Measurements from ENCODE around the gene GP2.

Gene GP2

GRCh38 chr16:20327444-20328041, at the start of gene GP2:
GP2 (minus strand) TSS chr16:20327513; CDS start chr16:20326431, 1,082 bp downstream.
- no peak for DNase-seq

DNA sequence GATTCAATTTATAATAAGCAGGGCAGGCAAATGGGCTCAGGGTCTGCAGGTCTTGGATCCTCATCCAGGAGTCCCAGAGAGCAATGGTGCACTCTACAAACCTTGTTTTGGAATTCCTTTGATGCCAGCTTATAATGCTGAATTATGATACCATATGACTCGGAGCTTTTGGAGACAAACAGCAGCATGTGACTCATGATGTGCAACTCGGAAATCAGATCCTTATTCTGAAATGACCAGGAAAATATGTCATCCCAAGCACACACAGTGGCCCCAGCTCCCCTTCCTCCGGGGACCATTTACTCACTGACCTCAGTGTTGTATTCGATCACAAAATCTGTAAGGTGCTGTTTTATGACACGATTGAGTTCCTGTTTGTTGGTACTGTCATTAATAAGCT, 45.4 kb upstream of the GP2 start:
- DNase-seq, result no peak

GRCh38 chr16:20369452-20370054, 42.2 kb upstream of the GP2 start:
- no peak for DNase-seq

DNA sequence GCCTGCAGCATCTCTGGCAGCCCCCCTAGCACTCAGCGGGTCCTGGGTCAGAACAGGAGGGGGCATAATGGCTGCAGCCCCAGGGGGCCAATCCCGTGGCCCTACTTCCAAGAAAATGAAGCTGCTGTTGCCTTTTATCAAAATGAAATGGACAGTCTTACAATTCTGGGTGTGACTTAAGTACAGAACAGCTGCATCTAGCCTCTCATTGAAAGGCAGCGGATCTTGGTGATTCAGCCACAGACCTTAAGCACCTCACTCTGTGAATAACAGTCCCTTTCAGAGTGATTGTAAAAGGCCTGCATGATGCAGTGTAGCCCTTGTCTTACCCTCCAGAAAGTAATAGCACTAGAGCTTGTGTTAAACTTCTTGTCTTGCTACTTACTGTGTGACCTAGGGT, 36.7 kb upstream of the GP2 start:
- DNase-seq, result no peak

DNA sequence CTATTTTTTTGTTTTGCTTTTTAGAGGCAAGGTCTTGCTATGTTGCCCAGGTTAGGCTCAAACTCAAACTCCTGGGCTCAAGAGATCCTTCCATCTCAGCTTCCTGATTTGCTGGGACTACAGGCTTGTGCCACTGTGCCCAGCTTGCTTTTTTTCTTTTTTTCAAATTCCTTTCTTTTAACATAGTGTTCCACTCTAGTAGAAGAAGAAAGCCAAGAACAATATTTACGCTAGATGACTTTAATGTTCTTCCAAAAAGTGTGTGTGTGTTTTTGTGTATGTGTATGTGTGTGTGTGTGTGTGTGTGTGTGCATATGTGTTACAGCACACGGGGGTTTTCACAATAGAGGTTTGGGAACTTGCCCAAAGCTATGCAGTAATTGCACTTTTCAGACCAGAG, 35.9 kb upstream of the GP2 start:
- DNase-seq, result no peak

DNA sequence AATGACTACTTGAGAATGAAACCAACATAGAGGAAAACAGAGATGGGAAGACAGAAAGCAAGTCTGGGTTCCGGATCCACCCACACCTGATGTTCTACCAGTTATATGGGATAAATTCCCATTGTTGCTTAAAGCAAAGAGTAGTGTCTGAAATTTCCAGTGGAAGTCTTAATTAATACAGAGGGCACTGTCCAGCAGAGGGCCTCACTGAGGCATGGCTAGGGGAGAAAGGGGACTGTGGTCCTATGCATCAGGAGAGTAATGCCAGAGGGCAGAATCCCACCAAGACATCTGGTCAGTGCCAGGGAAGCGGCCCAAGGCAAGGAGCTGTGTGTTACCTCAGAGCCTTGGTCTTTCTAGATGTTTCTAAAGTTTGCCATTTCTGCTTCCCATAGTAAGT, 32.7 kb upstream of the GP2 start:
- no peak for DNase-seq

DNA sequence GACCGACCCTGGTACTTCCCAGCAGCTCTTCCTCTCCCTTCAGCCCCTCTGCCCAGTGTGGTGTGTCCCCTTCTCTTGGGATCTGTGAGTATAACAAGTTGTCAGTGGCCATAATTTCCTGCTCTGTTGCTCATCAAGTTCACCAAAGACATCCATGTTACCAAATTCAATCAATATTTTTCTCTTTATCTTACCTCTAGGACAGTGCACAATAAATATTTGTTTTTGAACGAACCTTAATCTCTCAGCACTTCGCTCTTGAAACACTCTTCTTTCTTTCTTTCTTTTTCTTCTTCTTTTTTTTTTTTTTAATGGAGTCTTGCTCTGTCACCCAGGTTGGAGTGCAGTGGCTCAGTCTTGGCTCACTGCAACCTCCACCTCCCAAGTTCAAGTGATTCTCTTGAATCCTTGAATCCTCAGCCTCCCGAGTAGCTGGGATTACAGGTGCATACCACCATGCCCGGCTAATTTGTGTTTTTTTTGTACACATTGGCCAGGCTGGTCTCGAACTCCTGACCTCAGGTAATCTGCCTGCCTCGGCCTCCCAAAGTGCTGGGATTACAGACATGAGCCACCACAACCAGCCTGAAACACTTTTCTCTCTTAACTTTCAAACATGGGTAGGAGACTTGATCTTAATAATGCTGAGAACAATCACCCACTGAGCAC, 27.9 kb upstream of the GP2 start:
- DNase-seq, result no peak

- no peak for DNase-seq
These were observed 26.1 kb upstream of the GP2 start for GRCh38 chr16:20353379-20353778.

DNA sequence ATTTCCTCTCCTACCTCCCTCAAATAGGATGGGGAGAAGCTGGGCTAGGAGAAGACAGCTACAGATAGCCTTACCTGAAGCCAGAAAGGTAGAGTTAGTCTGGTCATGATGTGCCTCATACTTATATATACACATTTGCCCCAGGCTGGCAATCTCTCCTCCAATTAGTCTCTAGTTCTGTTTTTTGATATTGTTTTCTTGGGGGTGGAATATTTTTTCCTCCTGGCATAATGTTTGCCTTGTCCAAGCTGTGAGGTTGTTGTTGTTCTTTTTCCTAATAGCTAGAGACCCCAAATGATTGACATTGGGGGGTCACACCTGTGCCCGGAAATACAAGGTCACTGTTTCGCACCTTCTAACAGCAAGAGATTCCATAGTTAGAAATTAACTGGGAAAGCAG, 25.3 kb upstream of the GP2 start, which contains the start of gene UMOD:
Gene UMOD (minus strand): TSS at position 101 of the 400 bp plus-strand sequence. CDS start 1,978 bp downstream, outside the sequence.
- no peak for DNase-seq

- DNase-seq, result no peak
These were observed 22.3 kb upstream of the GP2 start for GRCh38 chr16:20349615-20350014.

- DNase-seq, result no peak
These were observed 21.3 kb upstream of the GP2 start for GRCh38 chr16:20348365-20349185.

DNA sequence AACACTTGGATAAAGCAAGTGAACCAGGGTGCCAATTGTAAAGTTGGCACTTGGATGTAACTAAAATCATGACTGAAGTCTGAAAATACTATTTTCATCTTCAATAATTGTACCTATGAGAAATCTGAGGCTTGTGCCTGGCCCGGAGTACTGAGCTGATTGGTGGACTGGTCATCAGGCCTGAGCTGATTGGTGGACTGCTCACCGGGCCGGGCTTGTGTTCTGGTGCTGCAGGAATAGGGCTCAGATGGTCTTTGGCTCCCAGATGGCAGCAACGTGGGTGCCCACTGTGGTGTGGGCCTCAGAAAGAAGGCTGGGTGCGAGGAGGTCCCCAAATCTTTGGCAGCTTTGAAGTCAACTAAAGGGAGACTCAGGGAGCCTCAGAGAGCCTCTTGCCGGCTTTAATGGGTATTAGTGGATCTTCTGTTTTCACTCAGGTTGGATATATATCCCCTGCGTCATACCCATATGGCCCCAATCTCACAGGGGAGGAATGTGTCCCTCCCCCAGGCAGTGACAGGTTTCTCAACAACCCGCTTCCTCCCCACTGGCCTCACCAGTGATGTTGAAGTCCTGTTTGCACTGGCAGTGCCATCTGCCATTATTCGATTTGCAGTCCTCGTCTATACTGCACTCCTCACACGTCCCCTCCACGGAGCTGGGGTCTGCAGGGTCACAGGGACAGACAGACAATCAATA, 20.5 kb upstream of the GP2 start:
- DNase-seq, result no peak

- no peak for DNase-seq
These were observed 17.3 kb upstream of the GP2 start for GRCh38 chr16:20344611-20345010.

DNA sequence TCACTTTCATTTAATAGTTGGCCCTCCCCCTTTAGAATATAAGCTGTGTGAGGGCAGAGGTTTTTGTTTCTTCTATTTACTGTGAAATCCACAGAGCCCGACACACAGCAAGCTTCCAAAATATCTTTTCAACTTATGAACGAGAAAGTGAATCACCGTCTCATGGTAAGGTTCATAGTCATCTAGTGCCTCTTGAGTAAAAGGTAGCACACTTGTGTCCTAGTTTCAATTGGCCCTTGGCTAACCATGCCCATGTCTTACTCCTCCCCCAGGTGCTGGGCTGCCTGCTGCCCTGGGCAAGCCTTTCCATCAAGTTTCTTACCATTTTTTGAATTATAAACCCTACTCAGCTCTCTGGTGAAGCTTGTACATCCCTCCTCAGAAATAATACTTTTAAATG, 12.4 kb upstream of the GP2 start:
- DNase-seq, result no peak

DNA sequence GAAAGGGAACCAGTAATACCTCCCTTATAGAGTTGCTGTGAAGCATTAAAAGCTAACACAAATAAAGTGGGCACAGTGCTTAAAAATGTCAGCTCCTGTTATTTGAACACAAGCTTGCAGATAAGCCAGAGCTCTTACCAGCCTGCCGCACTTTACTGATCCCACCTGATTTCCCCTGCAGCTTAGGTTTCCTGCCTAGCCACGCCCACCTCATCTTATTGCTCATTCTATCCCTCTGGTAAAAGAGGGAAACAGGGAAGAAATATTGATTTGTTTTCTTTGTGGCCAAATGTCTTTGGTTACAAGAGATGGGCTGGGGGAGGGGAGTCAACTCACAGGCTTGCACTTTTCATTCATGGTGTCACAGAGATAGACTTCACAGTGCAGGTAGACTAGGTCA, 9.6 kb upstream of the GP2 start:
- DNase-seq, result no peak

GRCh38 chr16:20334396-20334795, 7.1 kb upstream of the GP2 start:
- DNase-seq, result no peak

DNA sequence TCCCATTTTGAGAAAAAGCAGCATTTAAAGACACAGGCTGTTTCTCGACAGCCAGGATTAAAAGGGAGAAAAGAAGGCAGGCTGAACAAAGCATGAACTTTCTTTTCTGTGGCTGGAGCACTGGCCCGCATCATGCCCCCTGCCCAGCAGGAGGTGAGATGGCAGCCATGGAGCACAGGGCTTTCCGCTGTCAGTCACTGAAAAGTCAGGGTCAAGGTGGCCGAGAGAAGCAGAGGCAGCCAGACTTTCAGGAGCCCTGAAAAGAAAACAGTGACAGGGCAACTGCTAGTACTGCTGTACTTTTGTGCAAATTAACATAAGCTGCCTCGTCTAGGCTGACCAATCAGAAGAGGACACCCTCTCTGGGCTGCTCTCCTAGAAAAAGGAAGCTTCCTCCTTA, 5.8 kb upstream of the GP2 start:
- DNase-seq, result no peak

DNA sequence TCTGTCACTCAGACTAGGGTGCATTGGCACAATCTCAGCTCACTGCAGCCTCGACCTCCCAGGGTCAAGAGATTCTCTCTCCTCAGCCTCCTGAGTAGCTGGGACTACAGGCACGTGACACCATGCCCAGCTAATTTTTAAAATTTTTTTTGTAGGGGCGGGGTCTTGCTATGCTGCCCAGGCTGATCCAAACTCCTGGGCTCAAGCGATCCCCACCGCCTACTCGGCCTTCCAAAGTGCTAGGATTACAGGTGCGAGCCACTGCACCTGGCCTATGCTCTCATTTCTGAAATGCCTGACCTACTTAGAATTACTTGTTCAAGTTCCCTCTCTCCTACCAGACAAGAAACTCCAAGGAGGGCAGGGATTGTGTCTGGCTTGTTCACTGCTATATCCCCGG, 5.1 kb upstream of the GP2 start:
- no peak for DNase-seq

- no peak for DNase-seq
These were observed 4.3 kb upstream of the GP2 start for GRCh38 chr16:20331635-20332034.

DNA sequence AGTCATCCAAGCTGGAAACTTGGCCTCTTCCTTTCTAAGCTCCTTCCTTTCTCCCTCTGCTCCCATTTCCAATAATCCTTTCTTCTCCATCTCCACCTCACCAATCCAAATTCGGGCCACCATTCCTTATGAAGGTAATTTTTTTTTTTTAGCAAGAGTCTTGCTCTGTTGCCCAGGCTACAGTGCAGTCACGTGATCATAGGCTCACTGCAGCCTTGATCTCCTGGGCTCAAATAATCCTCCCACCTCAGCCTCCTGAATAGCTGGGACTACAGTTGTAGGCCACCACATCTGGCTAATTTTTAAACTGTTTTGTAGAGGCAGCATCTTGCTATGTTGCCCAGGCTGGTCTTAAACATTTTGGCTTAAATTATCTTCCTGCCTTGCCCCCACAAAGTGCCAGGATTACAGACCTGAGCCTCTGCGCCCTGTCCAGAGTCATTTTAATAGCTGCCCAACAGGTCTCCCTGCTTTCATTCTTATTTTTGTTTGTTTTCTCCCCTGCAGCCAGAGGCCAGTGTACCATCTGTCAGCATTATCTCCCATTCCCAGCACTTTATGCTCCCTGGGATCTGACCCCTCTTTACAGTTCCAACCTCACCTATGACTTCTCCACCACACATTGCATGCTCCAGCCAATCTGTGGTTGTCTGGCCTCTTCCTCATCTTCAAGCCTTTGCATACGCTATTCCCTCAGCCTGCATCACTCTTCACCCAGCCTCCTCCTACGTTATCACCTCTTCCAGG, 2.3 kb upstream of the GP2 start:
- DNase-seq, result no peak

- DNase-seq, result no peak
These were observed 992 bp downstream of the GP2 start for GRCh38 chr16:20326321-20326720.

- DNase-seq, result no peak
These were observed 2.3 kb downstream of the GP2 start for GRCh38 chr16:20325005-20325404.
